ENCODE results near the gene GIPC2.
"Not testable (repeated sequence)": the region's sequence is repeated elsewhere in the genome, so short reads cannot be mapped to it uniquely, and the experiment has no call there.

The GIPC2 gene

DNA sequence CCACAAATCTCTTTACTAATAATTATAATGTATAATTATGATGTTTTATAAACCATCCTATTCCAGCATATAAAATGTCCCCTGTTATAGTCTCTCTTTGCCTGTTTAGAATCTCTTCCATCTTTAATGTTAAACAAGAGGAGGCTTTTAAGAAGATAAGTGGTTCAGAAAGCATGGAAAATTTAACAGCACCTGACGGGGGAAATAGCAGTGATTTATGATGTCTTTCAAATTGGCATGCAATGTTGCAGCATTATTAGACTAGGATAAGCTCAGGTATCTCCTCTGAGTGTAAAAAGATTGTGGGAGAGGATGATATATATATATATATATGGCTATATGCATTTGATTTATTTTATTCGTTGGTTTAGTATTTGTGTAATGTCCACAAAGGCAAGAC, 24.4 kb downstream of the GIPC2 start:
- DNase-seq, result no peak

DNA sequence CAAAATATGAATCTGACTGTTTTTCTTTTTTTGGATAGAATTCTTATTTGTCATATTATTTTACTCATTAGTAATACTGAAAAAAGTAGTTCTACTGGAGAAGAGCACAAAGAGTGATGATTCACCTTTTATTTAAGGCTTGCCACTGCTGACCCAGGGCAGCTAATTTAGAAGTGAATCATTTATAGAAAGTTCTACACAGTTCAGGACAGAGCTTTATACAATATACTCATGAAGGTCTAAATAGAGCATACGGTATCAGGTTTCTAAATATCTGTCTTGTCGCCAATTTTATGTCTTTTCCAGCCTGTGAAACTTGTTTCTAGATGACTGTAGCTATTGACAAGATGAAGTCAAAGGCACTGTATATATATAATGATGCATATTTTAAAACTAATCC, 25.0 kb downstream of the GIPC2 start:
- no peak for DNase-seq

GRCh38 chr1:78071696-78072095, 25.9 kb downstream of the GIPC2 start:
- DNase-seq, result no peak

DNA sequence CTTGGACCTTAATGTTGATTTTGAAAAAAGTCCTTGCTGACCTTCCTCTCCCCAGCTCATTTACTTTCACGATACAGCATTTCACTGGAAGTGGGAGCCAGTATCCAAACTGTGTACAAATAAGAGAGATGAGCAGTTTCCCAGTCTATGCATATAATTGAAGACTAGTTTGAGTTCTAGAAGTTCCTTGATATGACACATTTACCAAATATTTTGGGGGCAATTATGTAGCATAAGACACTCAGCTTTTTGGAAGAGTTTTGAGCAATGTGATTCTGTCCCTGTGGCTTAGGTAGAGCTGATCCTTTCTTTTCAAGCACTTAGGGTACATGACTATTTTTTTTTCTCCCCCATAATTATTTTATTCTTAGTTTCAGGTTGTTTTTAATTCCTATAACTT, 26.4 kb downstream of the GIPC2 start:
- DNase-seq, result no peak

DNA sequence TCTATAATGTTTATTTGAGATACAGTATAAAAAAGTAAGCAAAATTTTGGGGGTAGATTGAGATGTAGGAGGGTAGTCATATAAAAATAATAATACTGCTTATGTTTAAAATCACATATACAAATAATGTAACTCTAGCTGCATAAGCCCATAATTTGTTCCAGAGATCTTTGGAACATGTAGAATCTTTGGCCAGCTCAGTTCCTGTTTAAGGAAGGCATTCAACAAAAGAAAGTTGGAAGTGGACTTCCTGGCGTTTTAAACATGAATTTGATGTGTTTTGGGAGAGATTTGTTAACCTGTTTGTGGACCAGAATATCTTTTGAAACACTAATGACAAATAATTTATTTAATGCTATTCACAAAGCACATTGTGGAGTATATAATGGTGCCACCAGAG, 27.7 kb downstream of the GIPC2 start:
- DNase-seq, result no peak

- DNase-seq, result no peak
Measured at GRCh38 chr1:78075621-78076020, 29.9 kb downstream of the GIPC2 start.

GRCh38 chr1:78078358-78078757, 32.6 kb downstream of the GIPC2 start:
- no peak for DNase-seq

DNA sequence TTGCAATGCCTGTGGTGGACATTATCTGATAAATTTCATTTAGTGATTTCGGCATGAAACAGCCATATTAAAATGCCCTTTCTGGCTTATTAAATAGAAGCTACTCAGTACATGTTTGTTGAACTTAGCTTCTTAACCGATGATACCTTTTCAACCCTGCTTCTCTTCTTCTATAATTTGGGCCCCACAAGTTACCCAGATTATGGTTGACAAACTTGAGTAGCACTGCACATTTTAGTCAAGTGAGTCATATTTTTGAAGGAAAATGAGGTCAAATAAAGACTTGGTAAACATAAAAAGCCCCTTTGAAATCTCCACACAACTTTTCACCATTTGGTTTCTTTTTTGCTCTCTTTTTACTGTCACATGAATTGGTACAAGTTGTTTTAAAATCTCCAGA, 33.8 kb downstream of the GIPC2 start:
- no peak for DNase-seq

DNA sequence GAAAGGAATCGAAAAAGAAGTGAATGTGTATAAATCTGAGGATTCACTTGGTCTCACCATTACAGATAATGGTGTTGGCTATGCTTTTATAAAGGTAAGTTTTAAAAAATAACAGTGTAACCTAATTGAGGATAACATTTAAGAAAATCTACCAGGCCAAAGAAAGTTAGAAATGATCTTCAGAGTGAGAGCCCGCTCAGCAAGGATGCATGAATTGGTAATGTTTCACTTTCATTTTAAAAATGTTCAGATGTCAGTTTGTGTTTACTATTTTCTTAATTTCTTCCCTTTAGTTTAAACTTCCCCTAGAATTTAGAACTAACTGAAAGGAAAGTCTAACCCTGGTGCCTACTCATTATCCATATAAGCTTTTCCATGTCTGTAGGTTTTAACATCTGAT, 35.0 kb downstream of the GIPC2 start:
- DNase-seq, result no peak

DNA sequence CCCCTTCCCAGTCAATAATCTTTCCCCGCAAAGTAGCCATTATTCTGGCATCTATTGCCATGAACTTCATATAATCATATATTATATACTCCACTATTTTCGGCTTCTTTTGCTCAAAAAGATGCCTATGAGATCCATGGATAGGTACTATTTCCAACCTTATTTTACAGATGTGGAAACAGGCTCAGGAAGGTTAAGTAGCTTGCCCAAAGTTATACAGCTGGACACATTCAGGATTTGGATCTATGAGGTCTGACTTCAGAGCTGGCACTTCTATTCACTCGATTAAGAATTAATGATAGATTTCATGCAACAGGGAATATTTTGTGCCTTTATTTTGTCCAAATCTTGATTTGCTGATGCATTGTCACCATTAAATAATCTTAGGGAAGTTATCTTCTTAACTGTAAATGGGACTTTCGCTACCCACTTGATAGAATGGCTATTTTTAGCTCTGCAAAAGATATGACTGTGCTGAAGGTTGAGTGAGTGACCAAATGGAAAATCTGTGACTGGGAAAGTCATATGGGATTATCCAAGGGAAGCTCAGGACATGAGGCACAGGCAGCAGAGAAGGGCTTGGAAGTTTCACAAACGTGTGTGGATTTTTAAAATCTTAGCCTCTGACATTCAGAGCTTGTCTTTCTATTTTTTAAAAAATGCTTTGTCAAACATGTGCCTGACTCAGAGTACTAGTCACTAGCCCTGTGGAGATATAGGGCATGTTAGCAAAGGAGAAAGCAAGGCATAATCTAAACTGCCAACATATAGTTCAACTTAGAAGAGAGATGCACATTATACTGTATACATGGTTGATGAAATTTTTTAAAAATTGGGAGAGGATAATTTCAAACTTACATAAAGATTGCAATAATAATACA, 36.5 kb downstream of the GIPC2 start:
- DNase-seq, result no peak

DNA sequence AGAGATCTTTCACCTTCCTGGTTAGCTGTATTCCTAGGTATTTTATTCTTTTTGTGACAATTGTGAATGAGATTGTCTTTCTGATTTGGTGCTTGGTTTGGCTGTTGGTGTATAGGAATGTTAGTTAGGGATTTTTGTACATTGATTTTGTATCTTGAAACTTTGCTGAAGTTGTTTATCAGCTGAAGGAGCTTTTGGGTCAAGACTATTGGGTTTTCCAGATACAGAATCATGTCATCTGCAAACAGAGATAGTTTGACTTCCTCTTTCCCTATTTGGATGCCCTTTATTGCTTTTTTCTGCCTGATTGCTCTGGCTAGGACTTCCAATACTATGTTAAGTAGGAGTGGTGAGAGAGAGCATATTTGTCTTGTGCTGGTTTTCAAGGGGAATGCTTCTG, 38.9 kb downstream of the GIPC2 start:
- DNase-seq, result not testable (repeated sequence)

DNA sequence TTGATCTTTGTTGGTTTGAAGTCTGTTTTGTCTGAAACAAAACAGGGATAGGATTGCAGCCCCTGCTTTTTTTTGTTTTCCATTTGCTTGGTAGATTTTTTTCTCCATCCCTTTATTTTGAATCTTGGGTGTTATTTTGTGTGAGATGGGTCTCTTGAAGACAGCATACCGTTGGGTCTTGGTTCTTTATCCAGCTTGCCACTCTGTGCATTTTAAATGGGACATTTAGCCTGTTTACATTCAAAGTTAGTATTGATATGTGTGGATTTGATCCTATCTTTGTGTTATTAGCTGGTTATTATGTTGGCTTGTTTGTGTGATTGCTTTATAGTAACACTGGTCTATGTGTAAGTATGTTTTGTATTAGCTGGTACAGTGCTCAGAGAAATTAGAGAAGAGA, 40.9 kb downstream of the GIPC2 start:
- no peak for DNase-seq

DNA sequence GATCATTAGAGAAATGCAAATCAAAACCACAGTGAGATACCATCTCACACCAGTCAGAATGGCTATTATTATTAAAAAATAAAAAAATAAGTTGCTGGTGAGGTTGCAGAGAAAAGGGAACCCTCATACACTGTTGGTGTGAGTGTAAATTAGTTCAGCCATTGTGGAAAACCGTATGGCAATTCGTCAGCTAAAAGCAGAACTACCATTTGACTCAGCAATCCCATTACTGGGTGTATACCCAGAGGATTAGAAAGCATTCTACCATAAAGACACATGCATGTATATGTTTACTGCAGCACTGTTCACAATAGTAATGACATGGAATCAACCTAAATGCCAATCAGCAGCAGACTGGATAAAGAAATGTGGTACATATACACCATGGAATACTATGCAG, 42.2 kb downstream of the GIPC2 start:
- no peak for DNase-seq

- no peak for DNase-seq
Measured at GRCh38 chr1:78088486-78088885, 42.7 kb downstream of the GIPC2 start.

DNA sequence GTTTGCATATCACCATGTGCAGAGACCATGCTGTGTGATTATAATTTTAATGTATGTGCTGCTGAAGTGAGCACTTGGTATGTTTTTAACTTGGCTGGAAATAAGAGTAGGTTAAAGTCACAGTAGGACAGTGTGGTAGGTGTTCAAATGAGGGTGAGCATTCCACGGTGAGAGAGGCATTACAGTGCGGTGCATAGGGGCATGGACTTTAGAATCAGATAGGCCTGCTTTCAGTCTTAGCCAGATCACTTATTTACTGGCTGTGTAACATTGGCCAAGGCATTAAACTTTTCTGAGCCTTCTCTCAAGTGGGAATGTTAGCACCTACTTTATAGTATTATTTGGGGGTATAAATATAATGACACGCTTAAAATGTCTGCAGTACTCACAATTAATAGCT, 43.2 kb downstream of the GIPC2 start:
- no peak for DNase-seq

DNA sequence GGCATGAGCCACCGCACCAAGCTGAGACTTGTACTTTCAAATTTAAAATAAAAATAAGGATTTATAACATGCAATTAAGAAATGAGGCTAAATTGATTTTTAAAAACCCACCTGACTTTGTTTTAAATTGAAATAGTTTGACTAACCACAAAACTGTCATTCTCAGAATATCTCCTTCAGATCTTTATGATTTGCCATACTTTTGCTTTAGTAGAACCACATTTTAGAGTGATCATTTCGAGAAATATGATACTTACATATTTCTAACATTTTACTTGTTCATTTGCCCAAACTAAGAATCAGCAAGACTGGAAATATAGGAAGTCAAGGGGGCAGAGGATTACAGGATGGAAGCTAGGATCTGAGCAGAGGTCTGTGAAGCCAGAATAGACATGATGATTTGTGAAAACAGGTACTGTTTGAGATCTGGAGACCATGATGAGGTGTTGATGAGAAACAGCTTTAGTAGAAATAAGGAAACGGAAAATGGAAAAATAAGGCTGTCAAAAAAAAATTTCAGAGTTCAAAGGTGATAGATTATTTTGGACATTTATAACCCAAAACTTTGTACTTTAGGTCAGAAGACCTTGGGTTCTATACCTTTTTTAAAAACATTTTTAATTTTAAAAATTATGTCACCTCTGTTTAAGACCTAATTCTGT, 44.8 kb downstream of the GIPC2 start:
- no peak for DNase-seq

- DNase-seq, result no peak
Measured at GRCh38 chr1:78091215-78091813, 45.5 kb downstream of the GIPC2 start.

GRCh38 chr1:78091886-78092285, 46.1 kb downstream of the GIPC2 start:
- no peak for DNase-seq

DNA sequence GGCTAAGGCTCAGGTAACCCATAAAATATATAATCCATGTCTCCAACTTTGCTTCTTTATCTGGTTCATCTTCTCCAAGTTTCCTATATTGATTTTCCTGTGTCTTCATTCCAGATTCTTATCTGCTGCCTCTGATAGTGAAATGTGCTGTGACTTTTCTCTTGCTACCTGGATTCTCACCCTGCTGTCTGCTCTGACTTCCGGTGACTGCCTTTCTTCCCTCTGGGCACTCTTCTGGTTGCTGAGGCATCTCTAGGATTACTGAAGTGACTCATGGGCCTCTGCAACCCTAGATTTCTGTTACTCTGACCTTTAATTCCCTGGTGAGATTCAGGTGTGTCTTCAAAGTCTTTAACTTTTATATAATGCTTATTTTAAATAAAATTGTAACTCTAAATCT, 46.9 kb downstream of the GIPC2 start:
- DNase-seq, result no peak

GRCh38 chr1:78093560-78093959, 47.8 kb downstream of the GIPC2 start:
- DNase-seq, result no peak

DNA sequence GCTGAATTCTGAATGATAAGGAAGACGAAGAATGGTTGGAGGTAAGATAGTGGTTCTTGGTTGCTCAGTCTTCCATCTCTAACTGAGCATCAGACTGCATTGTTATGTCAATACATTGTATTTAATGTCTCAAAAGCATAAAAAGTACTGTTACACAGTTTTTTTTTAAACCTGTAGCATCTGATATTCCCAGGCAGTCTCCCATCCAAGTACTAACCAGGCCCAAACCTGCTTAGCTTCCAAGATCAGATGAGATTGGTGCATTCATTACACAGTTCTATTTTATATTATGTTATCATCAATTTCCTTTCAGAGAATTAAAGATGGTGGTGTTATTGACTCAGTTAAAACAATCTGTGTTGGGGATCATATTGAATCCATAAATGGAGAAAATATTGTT, 48.9 kb downstream of the GIPC2 start:
- no peak for DNase-seq

GRCh38 chr1:78095593-78095992, 49.8 kb downstream of the GIPC2 start:
- DNase-seq, result no peak

- DNase-seq, result no peak
Measured at GRCh38 chr1:78096017-78096416, 50.3 kb downstream of the GIPC2 start.

DNA sequence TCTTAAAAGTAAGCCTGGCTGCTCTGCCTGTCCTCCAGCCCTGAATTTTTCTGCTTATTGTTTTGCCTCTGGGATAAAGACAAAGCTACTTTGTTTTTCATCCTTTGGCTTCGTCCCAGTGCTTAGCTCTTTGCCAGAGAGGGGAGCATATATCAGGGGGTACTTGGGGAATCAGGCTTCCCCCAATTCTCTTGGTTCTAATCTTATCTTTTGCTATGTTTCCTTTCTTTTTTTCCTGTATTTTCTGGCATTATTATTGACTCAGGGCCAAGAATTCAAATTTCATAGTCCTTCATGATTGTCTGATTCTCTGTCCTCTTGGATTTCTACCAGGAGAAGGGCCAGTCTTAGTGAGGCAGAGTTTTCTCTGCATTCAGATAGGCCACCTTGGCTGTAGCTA, 51.2 kb downstream of the GIPC2 start:
- no peak for DNase-seq
